Neural progenitor cell (in vitro differentiated cells): ENCODE results near the gene MEF2B.

ENCODE experiments used
- EZH2phosphoT487 ChIP-seq: fragments of 200-600 bp; sonication (generic); IDR thresholded peaks from 2 replicates; pipeline ENCODE4 v1.6.1; 2017; ENCODE audit warnings: antibody characterized with exemption
- TF ChIP-seq, protein P1 (sequence below): fragments of 200-600 bp; sonication (generic); IDR thresholded peaks from 2 replicates; pipeline ENCODE4 v1.5.1; 2017; ENCODE audit warnings: antibody characterized with exemption, mild to moderate bottlenecking

DNA sequence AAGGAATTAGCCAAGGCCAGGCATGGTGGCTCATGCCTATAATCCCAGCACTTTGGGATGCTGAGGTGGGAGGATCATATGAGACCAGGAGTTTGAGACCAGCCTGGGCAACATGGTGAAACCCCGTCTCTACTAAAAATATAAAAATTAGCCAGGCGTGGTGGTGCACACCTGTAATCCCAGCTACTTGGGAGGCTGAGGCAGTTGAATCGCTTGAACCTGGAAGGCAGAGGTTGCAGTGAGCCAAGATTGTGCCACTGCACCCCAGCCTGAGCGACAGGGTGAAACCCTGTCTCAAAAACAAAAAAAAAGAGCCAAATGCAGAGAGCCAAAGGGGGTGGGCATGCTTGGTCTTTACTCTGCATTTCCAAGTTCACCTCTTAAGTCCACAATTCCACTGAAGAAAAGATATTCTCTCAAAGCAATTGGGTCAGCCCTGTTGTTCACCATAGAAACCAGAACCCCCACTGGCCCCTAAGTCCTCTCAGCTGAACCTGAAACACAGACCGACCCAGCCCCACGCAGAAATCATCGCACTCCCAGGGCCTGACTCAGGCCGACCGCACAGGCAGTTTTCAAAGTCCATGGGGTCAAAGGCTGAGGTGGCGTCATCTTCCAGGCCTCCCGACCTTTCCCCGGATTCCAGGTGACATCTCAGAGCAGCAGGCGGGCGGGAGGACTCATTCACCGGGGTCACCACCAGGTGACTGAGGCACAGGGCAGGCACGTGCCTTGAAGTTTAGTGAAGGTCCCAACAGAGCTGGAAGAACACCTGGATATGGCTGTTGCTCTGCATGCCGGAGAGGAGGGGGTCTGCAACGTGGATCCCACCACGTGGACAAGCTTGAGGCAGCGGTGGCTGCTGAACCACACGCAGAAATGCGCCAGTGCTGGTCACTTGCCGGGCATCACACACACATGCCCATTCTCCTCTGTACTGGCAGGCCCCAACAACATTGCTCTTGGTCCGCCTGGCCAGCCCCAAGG lies 73.1 kb downstream of the MEF2B start:
- no peak for TF ChIP-seq EZH2phosphoT487
- TF ChIP-seq, protein P1, sequence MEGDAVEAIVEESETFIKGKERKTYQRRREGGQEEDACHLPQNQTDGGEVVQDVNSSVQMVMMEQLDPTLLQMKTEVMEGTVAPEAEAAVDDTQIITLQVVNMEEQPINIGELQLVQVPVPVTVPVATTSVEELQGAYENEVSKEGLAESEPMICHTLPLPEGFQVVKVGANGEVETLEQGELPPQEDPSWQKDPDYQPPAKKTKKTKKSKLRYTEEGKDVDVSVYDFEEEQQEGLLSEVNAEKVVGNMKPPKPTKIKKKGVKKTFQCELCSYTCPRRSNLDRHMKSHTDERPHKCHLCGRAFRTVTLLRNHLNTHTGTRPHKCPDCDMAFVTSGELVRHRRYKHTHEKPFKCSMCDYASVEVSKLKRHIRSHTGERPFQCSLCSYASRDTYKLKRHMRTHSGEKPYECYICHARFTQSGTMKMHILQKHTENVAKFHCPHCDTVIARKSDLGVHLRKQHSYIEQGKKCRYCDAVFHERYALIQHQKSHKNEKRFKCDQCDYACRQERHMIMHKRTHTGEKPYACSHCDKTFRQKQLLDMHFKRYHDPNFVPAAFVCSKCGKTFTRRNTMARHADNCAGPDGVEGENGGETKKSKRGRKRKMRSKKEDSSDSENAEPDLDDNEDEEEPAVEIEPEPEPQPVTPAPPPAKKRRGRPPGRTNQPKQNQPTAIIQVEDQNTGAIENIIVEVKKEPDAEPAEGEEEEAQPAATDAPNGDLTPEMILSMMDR = no peak
